Naive thymus-derived CD4-positive, alpha-beta T cell (primary cell): ENCODE data around the gene PRKAG2. TPM values are rescaled to one million over a fixed set of nuclear protein-coding genes. Genes with fewer than 3 reads are reported as not detected.

Experiments
- ATAC-seq: fragments of 150-1000 bp; cut with Tn5 transposase; 2 replicates; pipeline ENCODE4 v1.10.0; 2021; ENCODE audit warnings: mild to moderate bottlenecking, moderate library complexity
- CTCF ChIA-PET: fragments of 350-600 bp; sonication (Branson Sonifier 250); formaldehyde crosslinking; loops from one replicate; lab custom pipeline; 2021; ENCODE audit warnings: antibody characterized with exemption; lab: Charles Lee
- POLR2A ChIA-PET: fragments of 350-600 bp; sonication (Branson Sonifier 250); formaldehyde crosslinking; loops from one replicate; lab custom pipeline; 2021; ENCODE audit warnings: antibody characterized with exemption, inconsistent platforms; lab: Charles Lee
- DNase-seq, 9 donors: peaks; one replicate each; pipeline versions ENCODE4 v3.0.0 to v3.0.0-alpha.2; 2020 to 2022; ENCODE audit warnings: mixed read lengths in 1 of 9
- H3K27ac ChIP-seq: one replicate; pipeline ENCODE4 v1.7.0; 2013; ENCODE audit warnings: mild to moderate bottlenecking, low read depth, low read length, moderate library complexity
- H3K27me3 ChIP-seq, 2 donors: one replicate each; pipeline ENCODE4 v1.7.0; 2013; ENCODE audit warnings: low read length in 2 of 2, mild to moderate bottlenecking in 2 of 2, moderate library complexity in 2 of 2; ENCODE audit not compliant: control insufficient read depth in 2 of 2, insufficient read depth in 2 of 2
- H3K36me3 ChIP-seq, 3 experiments: 1 replicate in 2 of 3; 2 replicates in 1 of 3; pipeline ENCODE4 v1.7.0; 2013; ENCODE audit warnings: low read length in 3 of 3, mild to moderate bottlenecking in 3 of 3, moderate library complexity in 1 of 3; ENCODE audit not compliant: insufficient read depth in 3 of 3, control insufficient read depth in 2 of 3
- H3K4me1 ChIP-seq, 2 donors: one replicate each; pipeline ENCODE4 v1.7.0; 2013; ENCODE audit warnings: low read length in 2 of 2, mild to moderate bottlenecking in 2 of 2, moderate library complexity in 1 of 2; ENCODE audit not compliant: control insufficient read depth in 2 of 2, insufficient read depth in 2 of 2
- H3K4me3 ChIP-seq: 2 replicates; pipeline ENCODE4 v1.7.0; 2013; ENCODE audit warnings: mild to moderate bottlenecking, low read length
- H3K9me3 ChIP-seq, 3 experiments: 1 replicate in 2 of 3; 2 replicates in 1 of 3; pipeline ENCODE4 v1.7.0; 2013; ENCODE audit warnings: low read length in 3 of 3; ENCODE audit not compliant: control insufficient read depth in 2 of 3
- H3K27ac Mint-ChIP-seq, 9 donors: one replicate each; pipeline ENCODE4 v1.8.0; 2020 to 2022; ENCODE audit warnings: mixed read lengths in 9 of 9, mild to moderate bottlenecking in 8 of 9, moderate library complexity in 5 of 9, inconsistent platforms in 2 of 9
- H3K27me3 Mint-ChIP-seq, 5 donors: one replicate each; pipeline ENCODE4 v1.8.0; 2021 to 2022; ENCODE audit warnings: mixed read lengths in 5 of 5, mild to moderate bottlenecking in 1 of 5
- H3K36me3 Mint-ChIP-seq, 5 donors: one replicate each; pipeline ENCODE4 v1.8.0; 2020 to 2022; ENCODE audit warnings: mixed read lengths in 5 of 5, mild to moderate bottlenecking in 3 of 5, inconsistent platforms in 1 of 5
- H3K4me1 Mint-ChIP-seq, 7 donors: one replicate each; pipeline ENCODE4 v1.8.0; 2020 to 2022; ENCODE audit warnings: mixed read lengths in 7 of 7, mild to moderate bottlenecking in 3 of 7, inconsistent platforms in 1 of 7
- H3K4me3 Mint-ChIP-seq, 10 donors: one replicate each; pipeline ENCODE4 v1.8.0; 2020 to 2022; ENCODE audit warnings: mild to moderate bottlenecking in 10 of 10, mixed read lengths in 10 of 10, moderate library complexity in 6 of 10, inconsistent platforms in 2 of 10
- H3K9me3 Mint-ChIP-seq, 11 donors: one replicate each; pipeline ENCODE4 v1.8.0; 2020 to 2022; ENCODE audit warnings: mixed read lengths in 11 of 11, mild to moderate bottlenecking in 4 of 11, inconsistent platforms in 1 of 11, moderate library complexity in 1 of 11
- intact Hi-C, 2 donors: fragments of 100-400 bp; cut with micrococcal nuclease; formaldehyde crosslinking; loops; one replicate each; pipeline ENCODE4 v1.15.1; 2023
- polyA plus RNA-seq, 2 donors: library from polyadenylated mRNA; unstranded; fragments of 300-500 nt; fragmentation: Illumina TruSeq; gene quantifications; one replicate each; pipeline ENCODE4 v1.2.3, GENCODE V29; 2021
- total RNA-seq, 6 experiments: library from RNA in 5 of 6; stranded (reverse) in 5 of 6; gene quantifications; 1 replicate in 5 of 6; 2 replicates in 1 of 6; pipeline ENCODE4 v1.2.3 and lab custom pipeline; 2021 to 2026

The PRKAG2 gene
- total and polyA plus RNA-seq, 7 experiments from 2014 or later: 15.0 to 74.4 (median 55.7) TPM

DNA sequence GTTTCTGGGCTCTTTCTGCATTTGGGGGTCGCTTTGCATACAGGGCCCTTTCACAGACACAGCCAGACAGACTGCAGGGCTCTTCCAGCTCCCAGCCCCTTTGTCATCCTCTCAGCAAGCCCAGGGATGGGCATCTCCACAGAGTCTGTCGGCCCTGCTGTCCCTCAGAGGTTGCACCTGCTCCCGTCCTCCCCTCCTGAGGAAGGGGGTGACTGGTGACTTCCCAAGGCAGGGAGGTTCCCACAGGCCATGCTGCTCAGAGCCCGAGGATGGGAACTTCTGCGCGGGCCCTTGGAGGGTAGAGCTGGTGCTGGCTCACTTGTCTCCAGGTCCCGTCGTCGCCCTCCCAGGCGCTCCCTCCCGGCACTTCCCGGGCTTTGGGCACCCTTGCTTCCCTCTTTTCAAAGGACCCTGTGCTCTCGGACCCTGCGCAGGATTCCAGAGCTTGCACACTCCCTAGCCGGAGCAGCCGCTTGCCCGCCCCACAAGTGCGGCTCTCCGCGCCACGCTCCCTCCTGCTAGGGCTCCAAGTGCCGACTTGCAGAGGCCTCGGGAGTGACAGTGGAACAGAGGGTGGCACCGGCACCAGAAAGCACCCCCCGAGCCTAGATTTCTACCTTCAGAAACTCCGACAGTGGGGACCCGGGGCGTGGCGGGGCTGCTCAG lies 152.5 kb downstream of the PRKAG2 start:
- intact Hi-C loops: no loop called here
- Mint-ChIP-seq H3K4me1 (peaks cover 0 to 19% (median 0%) of the 10 kb centered on the region in 7 donors), H3K27ac (no peak overlapping the region)

DNA sequence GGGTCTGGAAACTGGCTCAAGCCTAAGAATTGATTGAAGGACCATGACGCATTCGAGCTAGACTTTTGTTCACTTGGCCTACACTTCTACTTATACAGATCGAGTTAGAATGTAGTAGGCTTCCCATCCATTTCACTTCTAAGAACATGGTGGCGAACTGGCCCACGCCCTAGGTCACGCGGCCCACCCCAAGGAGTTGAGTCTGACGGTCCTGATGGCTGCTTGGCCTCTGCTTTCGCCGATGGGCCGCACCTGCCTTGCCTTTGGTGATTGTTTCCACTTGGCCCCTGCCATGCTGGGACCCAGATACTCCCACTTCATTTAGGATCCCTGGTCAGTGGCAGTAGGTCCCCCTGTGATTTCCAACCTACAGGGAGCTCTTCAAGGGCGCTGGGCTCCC lies 153.6 kb downstream of the PRKAG2 start:
- H3K4me1 ChIP-seq: no peaks in the 10 kb centered on the region
- H3K27me3 Mint-ChIP-seq: no peaks in the 10 kb centered on the region
- no peaks in the 10 kb centered on the region for H3K27me3 ChIP-seq
- peaks cover 0 to 13% (median 4%) of the 10 kb centered on the region in 7 donors for H3K4me1 Mint-ChIP-seq
- no peak overlapping the region for H3K4me3 Mint-ChIP-seq
- ATAC-seq (no peak), DNase-seq (no peak)
- intact Hi-C loops: no loop called here
- ChIA-PET CTCF (no interaction called here), POLR2A (no interaction called here)
- no peaks in the 10 kb centered on the region for H3K9me3 Mint-ChIP-seq
- H3K9me3 ChIP-seq: no peaks in the 10 kb centered on the region
- H3K36me3 Mint-ChIP-seq: peaks cover 0 to 18% (median 4%) of the 10 kb centered on the region in 5 donors
- H3K4me3 ChIP-seq: no peak overlapping the region
- no peak overlapping the region for H3K27ac ChIP-seq
- no peak overlapping the region for H3K27ac Mint-ChIP-seq
- H3K36me3 ChIP-seq: peaks cover 0 to under 1% (median 0%) of the 10 kb centered on the region in 3 experiments

More for the DNA sequence above, 152.5 kb downstream of the PRKAG2 start:
- H3K4me1 ChIP-seq: no peaks in the 10 kb centered on the region
- no peak overlapping the region for H3K27ac ChIP-seq
- DNase-seq (no peak), ATAC-seq (no peak)
- H3K4me3 Mint-ChIP-seq: no peak overlapping the region
- H3K27me3 ChIP-seq: no peaks in the 10 kb centered on the region
- H3K36me3 ChIP-seq: no peaks in the 10 kb centered on the region
- H3K27me3 Mint-ChIP-seq: no peaks in the 10 kb centered on the region
- H3K9me3 Mint-ChIP-seq: no peaks in the 10 kb centered on the region
- ChIA-PET CTCF (no interaction called here), POLR2A (no interaction called here)
- no peak overlapping the region for H3K4me3 ChIP-seq
- H3K36me3 Mint-ChIP-seq: peaks cover 0 to 16% (median 0%) of the 10 kb centered on the region in 5 donors
- H3K9me3 ChIP-seq: no peaks in the 10 kb centered on the region

DNA sequence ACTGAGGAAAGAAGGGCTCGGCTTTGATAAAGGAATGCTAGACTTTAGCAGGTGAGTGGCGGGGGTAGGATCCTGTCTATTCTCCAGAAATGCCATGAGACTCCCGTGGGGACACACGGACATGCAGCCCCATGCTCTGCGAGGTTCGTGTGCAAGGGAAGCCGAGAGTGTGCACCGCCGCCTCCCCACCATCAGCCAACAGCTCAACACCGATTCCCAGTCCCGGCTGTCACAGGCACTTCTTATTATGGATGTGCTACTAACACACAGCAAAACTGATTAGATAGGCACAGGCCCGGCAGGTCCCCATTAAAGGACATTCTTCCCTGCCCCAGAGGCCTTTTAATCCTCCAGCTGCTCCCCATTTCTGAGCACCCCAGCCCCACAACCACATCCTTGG lies 154.4 kb downstream of the PRKAG2 start:
- Histone ChIP-seq H3K27ac (no peak overlapping the region), H3K27me3 (no peaks in the 10 kb centered on the region), H3K4me1 (no peaks in the 10 kb centered on the region), H3K4me3 (no peak overlapping the region), H3K36me3 (peaks cover 0 to 9% (median 0%) of the 10 kb centered on the region in 3 experiments), H3K9me3 (no peaks in the 10 kb centered on the region)
- intact Hi-C loops: no loop called here
- H3K9me3 Mint-ChIP-seq: no peaks in the 10 kb centered on the region
- no peak for ATAC-seq
- DNase-seq: no peak
- H3K27ac Mint-ChIP-seq: no peak overlapping the region
- H3K4me3 Mint-ChIP-seq: no peak overlapping the region
- CTCF ChIA-PET: no interaction called here
- no peaks in the 10 kb centered on the region for H3K27me3 Mint-ChIP-seq
- POLR2A ChIA-PET: no interaction called here
- peaks cover 0 to 21% (median 4%) of the 10 kb centered on the region in 5 donors for H3K36me3 Mint-ChIP-seq
- peaks cover 0 to 11% (median 4%) of the 10 kb centered on the region in 7 donors for H3K4me1 Mint-ChIP-seq

DNA sequence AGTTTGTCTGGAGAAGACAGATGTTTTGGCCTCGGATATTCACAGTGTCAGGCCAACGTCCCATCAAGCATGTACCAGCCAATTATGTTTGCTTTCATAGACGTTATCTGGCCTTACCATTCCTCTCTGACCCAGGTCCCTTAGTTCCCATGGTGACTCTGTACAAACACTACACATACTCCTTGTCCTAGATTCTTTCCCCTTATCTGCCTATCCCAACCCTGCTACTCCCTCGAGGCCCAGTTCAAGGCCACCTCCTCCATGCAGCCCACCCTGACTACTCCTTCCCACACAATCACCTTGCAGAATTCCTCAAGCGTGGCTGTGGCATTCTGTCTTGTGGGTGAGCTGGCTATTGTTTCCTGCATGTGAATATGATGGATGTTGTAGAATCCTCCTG lies 155.2 kb downstream of the PRKAG2 start:
- Mint-ChIP-seq H3K36me3 (peaks cover 0 to 22% (median 4%) of the 10 kb centered on the region in 5 donors), H3K4me1 (peaks cover 0 to 11% (median 5%) of the 10 kb centered on the region in 7 donors), H3K4me3 (no peak overlapping the region), H3K27ac (no peak overlapping the region), H3K27me3 (no peaks in the 10 kb centered on the region), H3K9me3 (no peaks in the 10 kb centered on the region)
- no peak for ATAC-seq
- intact Hi-C loops: no loop called here
- DNase-seq: no peak
- ChIA-PET POLR2A (no interaction called here), CTCF (no interaction called here)
- no peaks in the 10 kb centered on the region for H3K9me3 ChIP-seq
- H3K27me3 ChIP-seq: no peaks in the 10 kb centered on the region
- peaks cover 0 to 9% (median 0%) of the 10 kb centered on the region in 3 experiments for H3K36me3 ChIP-seq
- H3K4me3 ChIP-seq: no peak overlapping the region
- no peak overlapping the region for H3K27ac ChIP-seq
- no peaks in the 10 kb centered on the region for H3K4me1 ChIP-seq

DNA sequence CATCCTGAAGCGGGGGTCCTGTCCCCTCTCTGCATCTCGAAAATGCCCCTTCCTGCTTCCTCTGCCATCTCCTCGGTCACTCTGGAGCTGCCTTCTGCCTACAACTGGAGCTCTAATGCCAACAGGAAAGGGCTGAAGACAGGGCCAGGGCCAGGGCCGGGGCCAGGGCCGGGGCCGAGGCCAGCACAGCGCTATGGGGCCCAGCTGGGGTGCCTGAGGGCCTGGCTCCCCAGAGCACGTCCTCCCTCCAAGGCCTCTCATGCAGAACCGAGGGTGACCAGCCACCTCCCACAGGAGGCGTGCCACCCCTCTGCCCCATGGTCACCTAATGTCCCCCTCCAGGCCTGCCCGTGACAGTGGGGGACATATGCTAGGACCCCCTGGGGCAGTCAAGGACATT lies 155.7 kb downstream of the PRKAG2 start:
- no peaks in the 10 kb centered on the region for H3K27me3 ChIP-seq
- H3K4me3 ChIP-seq: no peak overlapping the region
- no peak overlapping the region for H3K4me3 Mint-ChIP-seq
- H3K4me1 ChIP-seq: no peaks in the 10 kb centered on the region
- peaks cover 0 to 21% (median 4%) of the 10 kb centered on the region in 5 donors for H3K36me3 Mint-ChIP-seq
- CTCF ChIA-PET: no interaction called here
- H3K27me3 Mint-ChIP-seq: no peaks in the 10 kb centered on the region
- peaks cover 0 to 11% (median 5%) of the 10 kb centered on the region in 7 donors for H3K4me1 Mint-ChIP-seq
- peaks cover 0 to 9% (median 0%) of the 10 kb centered on the region in 3 experiments for H3K36me3 ChIP-seq
- no peak overlapping the region for H3K27ac Mint-ChIP-seq
- no peak for DNase-seq
- no peaks in the 10 kb centered on the region for H3K9me3 Mint-ChIP-seq
- POLR2A ChIA-PET: no interaction called here
- intact Hi-C loops: no loop called here
- ATAC-seq: no peak
- no peak overlapping the region for H3K27ac ChIP-seq
- H3K9me3 ChIP-seq: no peaks in the 10 kb centered on the region

DNA sequence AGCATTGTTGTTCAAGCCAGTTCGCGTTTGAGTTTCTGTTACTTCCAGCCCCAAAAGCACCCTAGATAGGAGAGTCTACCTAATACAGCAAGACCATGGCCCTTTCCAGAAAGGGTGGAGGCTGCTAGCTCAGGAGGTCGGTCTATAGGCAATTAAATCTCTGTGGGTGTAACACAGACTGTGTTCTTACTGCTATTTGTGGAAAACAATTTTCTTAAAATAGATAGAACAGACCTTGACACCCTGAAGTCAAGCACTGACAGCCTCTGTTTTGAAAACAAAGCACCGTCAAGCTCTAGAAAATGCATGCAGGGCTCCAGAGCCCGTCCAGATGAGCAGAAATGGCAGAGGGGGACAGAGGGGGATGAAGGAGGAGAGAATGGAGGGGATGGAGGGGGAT lies 156.6 kb downstream of the PRKAG2 start:
- no peaks in the 10 kb centered on the region for H3K4me1 ChIP-seq
- Mint-ChIP-seq H3K9me3 (no peaks in the 10 kb centered on the region), H3K36me3 (peaks cover 0 to 19% (median 5%) of the 10 kb centered on the region in 5 donors), H3K4me1 (peaks cover 0 to 9% (median 5%) of the 10 kb centered on the region in 7 donors), H3K4me3 (no peak overlapping the region), H3K27me3 (no peaks in the 10 kb centered on the region), H3K27ac (peak overlapping the region in 1 of 9 donors; percentile 4)
- peaks cover 0 to 9% (median 0%) of the 10 kb centered on the region in 3 experiments for H3K36me3 ChIP-seq
- POLR2A ChIA-PET: no interaction called here
- no peak for ATAC-seq
- no peak overlapping the region for H3K4me3 ChIP-seq
- no peaks in the 10 kb centered on the region for H3K27me3 ChIP-seq
- CTCF ChIA-PET: no interaction called here
- DNase-seq: no peak
- intact Hi-C loops: no loop called here
- H3K9me3 ChIP-seq: no peaks in the 10 kb centered on the region
- no peak overlapping the region for H3K27ac ChIP-seq

DNA sequence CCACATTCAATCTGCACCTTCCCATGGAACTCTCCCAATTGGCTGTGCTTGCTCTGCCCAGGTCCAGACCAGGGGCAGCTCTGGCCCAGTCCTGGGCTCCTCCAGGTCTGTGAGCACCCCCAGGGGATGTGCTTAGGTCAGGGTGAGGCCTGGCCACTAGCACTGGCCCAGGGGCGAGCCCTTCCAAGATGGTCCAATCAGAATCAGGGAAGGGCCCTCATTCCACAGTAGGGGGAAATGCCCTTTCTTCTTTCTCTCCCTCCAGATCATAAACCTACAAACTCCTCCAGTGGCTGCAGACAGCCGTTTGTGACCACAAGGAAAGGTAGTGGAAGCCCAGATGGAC lies 157.0 kb downstream of the PRKAG2 start:
- Histone ChIP-seq H3K9me3 (no peaks in the 10 kb centered on the region), H3K4me1 (no peaks in the 10 kb centered on the region), H3K4me3 (no peak overlapping the region), H3K36me3 (peaks cover 0 to 9% (median 0%) of the 10 kb centered on the region in 3 experiments), H3K27ac (no peak overlapping the region), H3K27me3 (no peaks in the 10 kb centered on the region)
- ChIA-PET CTCF (no interaction called here), POLR2A (no interaction called here)
- ATAC-seq: no peak
- Mint-ChIP-seq H3K9me3 (no peaks in the 10 kb centered on the region), H3K4me3 (no peak overlapping the region), H3K36me3 (peaks cover 0 to 17% (median 5%) of the 10 kb centered on the region in 5 donors), H3K27ac (no peak overlapping the region), H3K27me3 (no peaks in the 10 kb centered on the region), H3K4me1 (peaks cover 0 to 9% (median 4%) of the 10 kb centered on the region in 7 donors)
- intact Hi-C loops: no loop called here
- DNase-seq: no peak
